ENCODE data around the gene C11orf52. TPM values are rescaled to one million over a fixed set of nuclear protein-coding genes. Genes with fewer than 3 reads are reported as not detected.

The C11orf52 gene, protein sequence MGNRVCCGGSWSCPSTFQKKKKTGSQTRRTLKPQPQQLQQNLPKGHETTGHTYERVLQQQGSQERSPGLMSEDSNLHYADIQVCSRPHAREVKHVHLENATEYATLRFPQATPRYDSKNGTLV
- 0.15 to 0.45 TPM (median 0.26 TPM) in 5 replicates for total RNA-seq (2022; extraction: Qiagen RNA extraction)

GRCh38 chr11:111918390-111919256, at the start of gene C11orf52:
TSS of gene C11orf52 (plus strand) at chr11:111918913. CDS start at chr11:111918973, 60 bp downstream.

DNA sequence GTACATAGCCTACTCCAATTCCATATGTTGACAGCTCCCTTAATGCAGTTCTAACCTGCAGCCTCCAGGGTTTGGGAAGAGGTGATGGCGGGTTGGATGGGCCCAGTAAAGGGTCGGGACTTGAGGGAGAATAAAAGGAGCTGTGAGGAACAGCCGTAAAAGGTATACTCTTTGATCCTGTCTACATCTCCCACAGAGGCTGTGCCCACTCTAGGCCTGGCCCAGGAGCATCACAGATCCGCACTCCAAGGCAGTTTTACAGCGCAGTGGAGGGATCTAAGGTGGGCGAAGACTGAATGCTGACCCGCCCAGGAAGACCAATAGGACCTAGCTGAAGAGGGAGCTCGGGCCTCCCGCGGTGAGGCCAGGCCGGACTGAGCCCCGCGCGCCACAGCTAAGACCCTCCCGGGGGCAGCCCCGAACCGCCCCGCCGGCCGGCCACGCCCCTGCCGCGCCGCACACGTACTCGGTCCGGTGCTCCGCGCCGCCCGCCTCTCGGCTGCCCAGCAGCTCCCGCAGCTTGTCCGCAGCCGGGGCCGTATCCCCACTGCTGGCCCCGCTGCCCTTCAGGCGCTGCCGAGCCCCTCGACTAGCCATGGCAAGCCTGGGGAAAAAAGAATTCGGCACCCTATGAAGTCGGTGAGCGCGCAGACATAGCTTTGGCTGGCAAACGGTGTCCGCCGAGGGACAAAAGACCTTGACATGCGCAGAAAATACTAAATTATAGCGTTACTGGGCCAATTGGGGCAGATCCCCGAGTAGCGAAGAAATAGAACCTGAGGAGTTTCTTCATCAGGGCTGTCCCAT, 47.6 kb upstream of the C11orf52 start, which contains the start of gene ALG9:
ALG9 (minus strand) TSS at position 696 of the 807 bp plus-strand sequence; CDS start at position 597, 99 bp downstream.

DNA sequence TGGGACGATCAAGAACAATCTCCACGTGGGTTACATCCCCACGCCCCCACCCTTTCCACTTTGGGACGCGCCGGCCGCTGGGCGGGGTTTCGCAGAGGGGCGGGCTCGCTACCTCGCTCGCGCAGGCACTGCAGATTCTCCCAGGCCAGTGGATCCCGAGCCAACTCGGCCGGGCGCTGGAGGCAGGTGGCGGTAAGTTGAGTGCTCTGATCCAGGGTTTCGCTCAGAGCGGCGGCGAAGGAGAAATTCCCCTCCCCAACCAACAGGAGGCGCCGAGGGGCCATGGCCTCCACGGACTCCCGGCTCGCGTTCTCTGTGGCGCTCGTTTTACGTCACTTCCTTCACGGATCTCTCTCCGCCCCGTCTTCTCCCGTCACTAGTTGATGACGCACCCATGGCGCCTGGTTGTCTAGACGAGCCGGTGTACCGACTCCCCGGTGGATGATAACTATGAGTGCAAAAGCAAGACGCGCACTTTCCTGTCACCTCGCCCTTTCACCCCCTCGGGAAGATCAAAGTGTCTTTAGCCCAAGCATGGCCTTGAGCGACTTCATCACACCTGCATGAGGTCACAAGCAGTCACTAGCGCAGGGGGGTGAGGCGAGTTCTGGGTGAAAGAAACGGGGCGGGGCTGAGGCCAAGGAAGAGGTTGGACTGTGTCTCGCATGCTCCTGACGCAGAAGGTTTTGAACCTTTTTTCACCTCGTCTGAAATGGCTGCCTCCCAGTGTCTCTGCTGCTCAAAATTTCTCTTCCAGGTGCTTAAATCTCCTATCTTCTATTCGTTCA, 39.7 kb upstream of the C11orf52 start, which contains the start of the genes CFAP68 and FDXACB1:
CFAP68 (plus strand) TSS at position 693 of the 788 bp plus-strand sequence; CDS start at position 713, 20 bp downstream.
FDXACB1 (minus strand) TSS at position 317 of the 788 bp plus-strand sequence; CDS start at position 284, 33 bp downstream.

GRCh38 chr11:111911563-111912401, 6.9 kb upstream of the C11orf52 start, which contains the start of gene CRYAB:
TSS of gene CRYAB (minus strand) at chr11:111911770. CDS start at chr11:111911724, 46 bp downstream.

DNA sequence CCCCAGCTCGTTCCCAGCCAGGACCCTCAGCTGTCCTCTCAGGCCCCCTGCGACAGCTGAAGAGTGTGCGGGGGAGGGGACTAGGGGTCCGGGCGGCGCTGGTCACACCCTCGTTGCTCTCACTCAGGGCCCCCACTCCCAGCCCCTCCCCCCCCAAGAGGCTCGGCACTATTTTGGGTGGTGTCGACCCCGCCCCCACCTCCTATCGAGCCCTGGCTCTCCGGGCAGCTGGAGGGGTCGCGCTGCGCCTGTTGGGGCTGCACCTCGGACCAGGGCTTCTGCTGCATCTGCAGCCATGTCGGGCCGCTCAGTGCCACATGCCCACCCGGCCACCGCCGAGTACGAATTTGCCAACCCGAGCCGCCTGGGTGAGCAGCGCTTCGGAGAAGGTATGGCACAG, 6.2 kb upstream of the C11orf52 start, which contains the start of gene HSPB2:
HSPB2 (plus strand) TSS at position 200 of the 400 bp plus-strand sequence; CDS start at position 296, 96 bp downstream.

Other genes with a start within 250 kb of the C11orf52 start
- gene PPP2R1B, start 152.5 kb upstream of the C11orf52 start, total RNA-seq (2022; extraction: Qiagen RNA extraction): 16.2 to 22.0 TPM (median 19.2 TPM) in 5 replicates
- gene ALG9, start 47.3 kb upstream of the C11orf52 start, total RNA-seq (2022; extraction: Qiagen RNA extraction): 19.6 to 25.2 TPM (median 21.7 TPM) in 5 replicates
- gene FDXACB1, start 39.7 kb upstream of the C11orf52 start, total RNA-seq (2022; extraction: Qiagen RNA extraction): 1.4 to 1.6 TPM (median 1.5 TPM) in 5 replicates
- 31.6 to 37.7 TPM (median 36.1 TPM) in 5 replicates for gene CFAP68, start 39.4 kb upstream of the C11orf52 start, total RNA-seq (2022; extraction: Qiagen RNA extraction)
- 12.4 to 28.7 TPM (median 17.0 TPM) in 5 replicates for gene CRYAB, start 7.1 kb upstream of the C11orf52 start, total RNA-seq (2022; extraction: Qiagen RNA extraction)
- gene HSPB2, start 6.2 kb upstream of the C11orf52 start, total RNA-seq (2022; extraction: Qiagen RNA extraction): 0.09 TPM in 1 of 5 replicates, not detected in the others
- gene DIXDC1, start 18.4 kb downstream of the C11orf52 start, total RNA-seq (2022; extraction: Qiagen RNA extraction): 6.1 to 10.3 TPM (median 9.6 TPM) in 5 replicates
- gene DLAT, start 106.5 kb downstream of the C11orf52 start, total RNA-seq (2022; extraction: Qiagen RNA extraction): 26.5 to 34.1 TPM (median 31.1 TPM) in 5 replicates
- 0.70 to 1.4 TPM (median 1.1 TPM) in 5 replicates for gene PIH1D2, start 155.1 kb downstream of the C11orf52 start, total RNA-seq (2022; extraction: Qiagen RNA extraction)
- gene NKAPD1, start 155.4 kb downstream of the C11orf52 start, total RNA-seq (2022; extraction: Qiagen RNA extraction): 15.9 to 18.2 TPM (median 17.3 TPM) in 5 replicates
- gene TIMM8B, start 167.8 kb downstream of the C11orf52 start, total RNA-seq (2022; extraction: Qiagen RNA extraction): 56.0 to 75.2 TPM (median 59.3 TPM) in 5 replicates
- 57.4 to 72.2 TPM (median 63.7 TPM) in 5 replicates for gene SDHD, start 168.0 kb downstream of the C11orf52 start, total RNA-seq (2022; extraction: Qiagen RNA extraction)
- 75.9 to 94.3 TPM (median 87.5 TPM) in 5 replicates for gene IL18, start 245.2 kb downstream of the C11orf52 start, total RNA-seq (2022; extraction: Qiagen RNA extraction)
- not detected in 5 replicates for gene TEX12, start 248.5 kb downstream of the C11orf52 start, total RNA-seq (2022; extraction: Qiagen RNA extraction)

Data from A549 treated with dexamethasone at 1 μM for 4 hours (cell line).